ENCODE measurements around the gene S100A3.

Gene S100A3

GRCh38 chr1:153547560-153548551, 1.2 kb downstream of the S100A3 start:
- no peak for DNase-seq (ENCODE audit: low read depth, low spot score)

DNA sequence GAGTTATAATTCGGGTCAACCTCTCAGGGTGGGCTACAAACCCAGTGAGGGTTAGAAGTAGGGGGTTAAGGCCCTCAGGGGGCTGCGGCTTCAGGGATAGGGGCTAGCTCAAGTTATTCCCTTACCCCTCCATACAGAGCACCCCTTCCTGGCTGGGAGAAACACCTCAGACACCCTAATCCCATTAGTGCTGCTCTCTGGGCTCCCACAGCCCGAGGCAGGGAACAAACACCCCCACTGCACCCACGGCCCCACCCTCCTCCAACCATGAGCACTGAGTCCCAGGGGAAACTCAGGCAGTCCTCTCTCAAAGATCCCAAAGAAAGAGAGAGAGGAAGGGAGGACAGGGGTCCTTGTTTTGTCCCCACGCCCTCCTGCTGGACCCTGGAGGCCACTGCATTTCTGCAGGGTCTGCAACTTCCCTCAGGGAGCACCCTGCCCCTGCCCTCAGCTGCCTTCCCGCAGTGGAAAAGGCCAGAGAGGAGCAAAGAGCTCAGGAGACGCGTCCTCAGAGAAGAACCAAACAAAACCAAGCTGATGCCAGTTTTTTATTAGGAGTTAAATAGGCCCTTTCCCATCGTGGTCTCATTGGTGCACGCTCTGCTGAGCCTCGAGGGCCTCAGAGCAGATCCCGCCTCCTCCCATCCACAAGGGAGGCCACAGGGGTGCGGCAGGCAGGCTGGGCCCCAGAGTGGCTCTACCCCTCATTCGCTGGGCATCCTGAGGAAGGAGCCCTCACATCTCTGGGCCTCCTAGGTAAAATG, 2.1 kb downstream of the S100A3 start:
- DNase-seq (ENCODE audit: low read depth, low spot score): no peak

GRCh38 chr1:153546371-153546770, 2.7 kb downstream of the S100A3 start:
- no peak for DNase-seq (ENCODE audit: low read depth, low spot score)

- DNase-seq (ENCODE audit: low read depth, low spot score): no peak
Observed at GRCh38 chr1:153545067-153546055, 3.7 kb downstream of the S100A3 start, which contains the start of gene S100A4. Gene S100A4 (minus strand): TSS chr1:153545806. CDS start chr1:153544794, 1,012 bp downstream.

GRCh38 chr1:153544453-153545066, 4.5 kb downstream of the S100A3 start:
- no peak for DNase-seq (ENCODE audit: low read depth, low spot score)

DNA sequence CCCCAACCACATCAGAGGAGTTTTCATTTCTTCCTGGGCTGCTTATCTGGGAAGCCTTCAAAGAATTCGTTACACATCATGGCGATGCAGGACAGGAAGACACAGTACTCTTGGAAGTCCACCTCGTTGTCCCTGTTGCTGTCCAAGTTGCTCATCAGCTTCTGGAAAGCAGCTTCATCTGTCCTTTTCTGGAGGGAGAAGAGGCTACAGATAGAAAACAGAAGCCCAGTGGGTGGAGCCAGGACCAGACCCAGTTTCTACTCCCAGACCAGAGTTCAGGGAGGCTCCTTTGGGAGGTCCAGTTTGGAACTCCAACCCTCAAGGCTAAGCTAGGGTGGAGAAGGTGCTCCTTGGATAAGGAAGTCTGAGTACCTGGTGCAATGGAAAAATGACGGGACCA, 5.3 kb downstream of the S100A3 start:
- DNase-seq (ENCODE audit: low read depth, low spot score): no peak

GRCh38 chr1:153542956-153543711, 5.9 kb downstream of the S100A3 start:
- no peak for DNase-seq (ENCODE audit: low read depth, low spot score)

- no peak for DNase-seq (ENCODE audit: low read depth, low spot score)
Observed at GRCh38 chr1:153541641-153542590, 7.1 kb downstream of the S100A3 start.

DNA sequence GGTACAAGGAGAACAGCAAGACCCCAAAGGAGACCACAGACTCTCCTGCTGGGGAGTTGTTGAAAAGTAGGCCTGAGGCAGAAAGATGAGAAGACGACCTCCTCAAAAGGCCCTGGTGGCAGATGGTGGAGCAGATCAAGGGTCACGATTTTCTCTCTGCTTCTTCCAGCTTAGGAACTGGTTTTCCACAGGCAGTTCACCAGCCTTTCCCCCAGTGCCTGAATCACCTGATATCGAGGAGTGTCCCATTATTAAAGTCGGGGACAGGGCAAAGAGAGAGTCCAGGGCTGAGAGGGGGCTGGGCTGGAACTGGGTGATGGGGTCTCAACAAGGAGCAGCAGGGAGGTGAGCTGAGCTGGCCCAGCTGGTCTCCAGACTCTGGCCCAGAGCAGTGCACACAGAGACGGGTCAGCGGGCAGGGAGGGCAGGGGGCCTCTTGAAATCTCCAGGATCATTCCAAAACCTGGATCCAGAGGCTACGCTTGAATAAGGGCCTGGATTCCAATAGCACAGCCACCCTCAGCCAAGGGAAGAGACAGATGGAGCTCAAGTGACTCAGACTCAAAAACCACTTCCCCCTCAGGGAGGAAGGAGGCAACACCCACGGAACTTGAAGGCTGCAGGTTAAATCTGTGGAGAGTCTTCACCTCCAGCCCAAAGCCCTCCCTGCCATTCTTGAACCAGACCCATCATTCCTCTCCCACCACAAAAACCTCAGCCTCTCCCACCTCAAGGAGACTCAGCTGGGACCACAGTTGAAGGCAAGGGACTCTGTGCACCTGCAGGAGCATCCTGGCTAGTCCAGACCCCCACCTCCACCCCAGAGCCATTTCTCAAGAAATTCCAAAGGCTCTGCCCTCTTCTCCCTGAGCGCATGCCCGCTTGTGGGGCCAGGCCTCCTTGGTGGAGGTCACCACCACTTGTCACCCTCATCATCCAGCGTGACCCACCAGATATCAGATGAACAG, 8.4 kb downstream of the S100A3 start, which contains the start of gene S100A5:
TSS of gene S100A5 (minus strand) at position 541 of the 968 bp plus-strand sequence. CDS start 743 bp downstream, outside the sequence.
- no peak for DNase-seq (ENCODE audit: low read depth, low spot score)

DNA sequence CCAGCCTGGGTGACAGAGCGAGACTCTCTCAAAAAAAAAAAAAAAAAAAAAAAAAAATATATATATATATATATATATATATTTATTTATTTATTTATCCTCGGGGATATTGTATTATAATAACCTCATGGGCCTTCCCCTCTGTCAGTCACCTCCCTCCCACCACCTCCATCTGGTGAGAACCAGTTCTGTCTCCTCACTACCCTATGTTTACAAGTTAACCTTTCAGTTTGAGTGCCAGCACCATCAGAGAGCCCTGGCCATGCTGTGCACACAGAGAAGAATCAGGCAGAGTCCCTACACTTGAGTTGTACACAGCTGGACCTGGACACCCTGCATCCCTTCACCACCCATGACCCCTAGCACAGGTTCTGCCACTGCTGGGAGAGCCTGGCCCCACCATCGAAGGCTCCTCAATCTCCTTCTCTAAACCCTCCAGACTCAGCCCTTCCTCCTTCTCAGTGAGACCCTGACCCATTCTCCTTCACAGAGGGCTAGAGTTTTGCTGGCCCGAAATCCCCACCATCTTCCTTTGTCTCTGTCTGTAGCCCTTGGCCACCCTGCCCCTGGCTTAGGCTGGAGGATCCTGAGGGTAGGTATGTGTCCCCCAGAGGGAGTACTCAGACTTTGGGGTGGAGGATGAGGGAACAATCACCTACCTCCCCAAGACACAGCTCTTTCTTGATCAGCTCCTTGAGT, 9.5 kb downstream of the S100A3 start:
- no peak for DNase-seq (ENCODE audit: low read depth, low spot score)

- DNase-seq (ENCODE audit: low read depth, low spot score): no peak
Observed at GRCh38 chr1:153538315-153538821, 10.7 kb downstream of the S100A3 start.

GRCh38 chr1:153537376-153537730, 11.7 kb downstream of the S100A3 start:
- DNase-seq (ENCODE audit: low read depth, low spot score): no peak

DNA sequence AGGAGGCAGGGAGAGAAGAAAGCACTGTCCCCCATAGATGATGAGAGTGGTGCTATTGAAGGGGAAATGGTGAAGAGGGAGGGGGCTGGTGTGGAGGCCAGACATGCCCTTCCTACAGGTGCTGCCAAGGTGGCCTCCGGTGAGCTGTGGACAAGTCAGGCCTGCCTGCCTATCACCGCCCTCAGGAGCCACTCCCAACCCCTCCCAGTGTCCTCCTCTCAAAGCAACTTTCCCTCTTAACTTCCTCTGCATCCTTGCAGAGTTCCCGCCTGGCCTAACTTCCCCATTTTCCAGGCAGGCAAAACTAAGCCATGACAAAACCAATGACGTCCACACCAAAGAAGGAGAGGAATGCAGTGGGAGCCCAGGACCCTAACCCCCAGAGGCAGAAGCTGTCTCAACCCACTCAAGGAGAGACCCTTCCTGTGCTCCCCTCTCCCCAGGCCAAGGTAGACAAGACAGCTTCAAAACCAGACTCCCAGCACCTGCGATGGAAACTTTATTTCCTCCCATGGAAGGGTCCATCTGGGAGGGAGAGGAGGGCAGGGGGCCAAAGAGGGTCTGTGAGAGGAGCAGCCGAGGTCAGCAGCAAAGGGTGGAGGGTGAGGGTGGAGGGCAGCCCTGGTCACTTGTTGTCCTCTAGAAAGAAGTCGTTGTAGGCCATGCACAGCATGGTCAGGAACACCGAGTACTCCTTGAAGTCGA, 12.2 kb downstream of the S100A3 start:
- no peak for DNase-seq (ENCODE audit: low read depth, low spot score)

GRCh38 chr1:153536012-153536670, 12.9 kb downstream of the S100A3 start:
- DNase-seq (ENCODE audit: low read depth, low spot score): no peak

DNA sequence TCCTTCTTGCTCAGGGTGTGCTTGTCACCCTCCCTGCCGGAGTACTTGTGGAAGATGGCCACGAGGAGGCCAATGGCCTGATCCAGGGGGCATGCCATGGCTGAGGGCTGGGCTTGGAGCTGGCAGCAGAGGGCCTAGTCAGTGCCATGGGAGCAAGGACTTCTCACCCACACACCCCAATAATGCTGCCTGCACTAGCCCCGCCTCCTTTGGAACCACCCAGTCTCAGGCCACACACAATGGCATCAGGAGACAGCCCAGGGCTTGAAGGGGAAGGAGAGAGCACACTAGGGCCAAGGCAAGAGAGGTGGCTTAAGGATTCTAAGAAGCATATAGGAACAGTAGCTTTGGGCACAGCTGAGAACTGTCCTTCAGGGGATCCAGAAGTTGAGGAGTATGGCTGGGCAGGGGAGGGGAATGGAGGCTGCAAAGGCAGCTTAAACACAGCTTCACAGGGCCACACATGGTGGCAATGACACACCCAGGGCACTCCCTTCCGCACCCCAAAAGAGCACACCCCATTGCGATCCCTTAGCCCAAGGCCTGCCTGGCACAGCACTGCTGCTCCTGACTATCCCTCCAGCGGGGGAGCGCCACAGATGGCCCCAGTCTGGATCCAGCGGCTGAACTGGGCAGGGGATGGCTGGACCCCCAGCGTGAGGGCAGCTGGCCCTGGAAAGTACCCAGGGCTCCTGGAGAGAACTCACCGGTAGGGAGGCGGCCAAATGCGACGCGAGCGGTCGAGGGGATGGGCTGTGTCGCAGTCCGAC, 13.6 kb downstream of the S100A3 start, which contains the start of gene S100A6:
TSS of gene S100A6 (minus strand) at position 750 of the 770 bp plus-strand sequence. CDS start at position 98, 652 bp downstream.
- no peak for DNase-seq (ENCODE audit: low read depth, low spot score)
